ENCODE results near the gene IKZF3.
A peak's percentile ranks its signal among the peaks of the same experiment; 100 is the strongest.

Gene IKZF3

DNA sequence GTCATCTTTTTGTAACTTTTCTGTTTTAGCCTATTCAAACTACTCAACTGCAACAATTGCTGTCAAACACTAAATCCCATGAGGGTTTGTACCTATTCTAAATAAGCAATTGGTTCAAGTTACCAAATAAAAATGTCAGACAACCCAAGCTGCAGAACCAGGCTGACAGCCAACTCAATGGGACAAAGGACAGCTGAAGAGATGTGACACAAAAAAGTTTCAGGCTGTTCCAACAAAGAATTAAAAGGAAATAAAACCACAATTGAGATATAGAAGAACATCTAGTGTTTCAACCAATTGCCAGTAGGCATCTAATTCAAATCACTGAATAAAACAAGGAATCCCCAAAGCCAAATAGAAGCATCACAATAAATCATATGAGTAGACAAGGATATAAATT lies 77.1 kb downstream of the IKZF3 start:
- Histone ChIP-seq H3K4me3 (ENCODE audit: insufficient read depth, low read length, poor library complexity, severe bottlenecking) (no peak overlapping the region), H3K27me3 (ENCODE audit: low read length) (no peaks in the 10 kb centered on the region), H3F3A (ENCODE audit: insufficient read depth) (peaks cover 32% of the 10 kb centered on the region), H3K36me3 (ENCODE audit: low read length) (peaks cover 64% of the 10 kb centered on the region), H3K27ac (ENCODE audit: low read depth, low read length) (peak overlapping the region; percentile 51), H3K9ac (ENCODE audit: low read length) (no peak overlapping the region; the same call in 1 of the 2 replicates), H3K9me2 (replicated peaks; ENCODE audit: insufficient read depth, low read length) (no peaks in the 10 kb centered on the region), H3K79me2 (ENCODE audit: insufficient read depth, low read length) (peaks cover 24% of the 10 kb centered on the region; the same call in 1 of the 2 replicates), H3K9me3 (ENCODE audit: insufficient read depth, low read length) (no peaks in the 10 kb centered on the region), H4K20me1 (ENCODE audit: low read depth, low read length) (no peaks in the 10 kb centered on the region), H3K4me2 (ENCODE audit: low read depth, low read length, poor library complexity, severe bottlenecking) (no peak overlapping the region), H2AFZ (ENCODE audit: low read depth, low read length, severe bottlenecking) (no peak overlapping the region)
- TF ChIP-seq, protein P1, sequence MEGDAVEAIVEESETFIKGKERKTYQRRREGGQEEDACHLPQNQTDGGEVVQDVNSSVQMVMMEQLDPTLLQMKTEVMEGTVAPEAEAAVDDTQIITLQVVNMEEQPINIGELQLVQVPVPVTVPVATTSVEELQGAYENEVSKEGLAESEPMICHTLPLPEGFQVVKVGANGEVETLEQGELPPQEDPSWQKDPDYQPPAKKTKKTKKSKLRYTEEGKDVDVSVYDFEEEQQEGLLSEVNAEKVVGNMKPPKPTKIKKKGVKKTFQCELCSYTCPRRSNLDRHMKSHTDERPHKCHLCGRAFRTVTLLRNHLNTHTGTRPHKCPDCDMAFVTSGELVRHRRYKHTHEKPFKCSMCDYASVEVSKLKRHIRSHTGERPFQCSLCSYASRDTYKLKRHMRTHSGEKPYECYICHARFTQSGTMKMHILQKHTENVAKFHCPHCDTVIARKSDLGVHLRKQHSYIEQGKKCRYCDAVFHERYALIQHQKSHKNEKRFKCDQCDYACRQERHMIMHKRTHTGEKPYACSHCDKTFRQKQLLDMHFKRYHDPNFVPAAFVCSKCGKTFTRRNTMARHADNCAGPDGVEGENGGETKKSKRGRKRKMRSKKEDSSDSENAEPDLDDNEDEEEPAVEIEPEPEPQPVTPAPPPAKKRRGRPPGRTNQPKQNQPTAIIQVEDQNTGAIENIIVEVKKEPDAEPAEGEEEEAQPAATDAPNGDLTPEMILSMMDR (IDR thresholded peaks at IDR 0.05; ENCODE audit: insufficient read depth, low read length, poor library complexity, severe bottlenecking), result no peak
- TF ChIP-seq EZH2phosphoT487 (conservative IDR thresholded peaks at IDR 0.05; ENCODE audit: low read length), result no peak

DNA sequence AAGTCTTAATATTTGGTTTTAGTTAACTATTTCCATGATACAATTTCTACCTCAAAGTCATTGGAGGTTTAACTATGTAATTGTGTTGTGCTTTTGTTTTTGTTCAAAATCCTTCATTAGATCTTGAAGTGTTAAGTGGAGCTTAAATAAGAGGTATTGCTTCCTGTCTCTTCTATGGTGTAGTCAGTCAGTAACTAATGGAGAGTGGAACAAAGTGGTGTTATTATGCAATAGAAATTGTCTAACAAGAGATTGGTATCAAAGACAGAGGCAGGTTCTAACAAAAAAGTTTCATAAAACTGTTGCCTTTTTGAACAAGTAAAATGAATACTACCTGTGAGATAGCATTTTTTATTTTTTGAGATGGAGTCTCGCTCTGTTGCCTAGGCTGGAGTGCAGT lies 81.1 kb downstream of the IKZF3 start:
- Histone ChIP-seq H3K79me2 (ENCODE audit: insufficient read depth, low read length) (peaks cover 57% of the 10 kb centered on the region), H3K4me2 (ENCODE audit: low read depth, low read length, poor library complexity, severe bottlenecking) (no peak overlapping the region), H3K4me3 (ENCODE audit: insufficient read depth, low read length, poor library complexity, severe bottlenecking) (no peak overlapping the region)

DNA sequence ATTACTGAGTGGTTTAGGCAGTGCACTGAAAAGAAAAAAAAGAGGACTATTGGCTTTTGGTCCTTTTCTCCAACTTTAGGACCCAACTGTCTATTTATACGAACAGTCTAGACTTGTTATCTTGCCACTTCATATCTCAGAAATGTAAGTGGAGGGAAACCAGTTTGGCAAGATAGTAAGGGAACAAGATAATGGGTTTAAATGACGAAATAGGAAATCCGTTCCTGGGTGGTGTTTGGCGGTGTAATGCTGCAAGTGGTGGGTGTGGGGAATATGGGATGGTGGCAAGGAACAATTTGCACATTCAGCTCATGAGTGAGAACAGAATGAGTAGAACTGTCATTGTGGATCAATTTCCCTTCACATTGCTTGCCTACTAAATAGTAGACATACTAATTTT lies 81.6 kb downstream of the IKZF3 start:
- peaks cover 59% of the 10 kb centered on the region for H3F3A ChIP-seq (ENCODE audit: insufficient read depth)
- H3K36me3 ChIP-seq (ENCODE audit: low read length), result peaks cover 30% of the 10 kb centered on the region
- H3K9ac ChIP-seq (ENCODE audit: low read length), result no peak overlapping the region
- peaks cover 60% of the 10 kb centered on the region for H3K79me2 ChIP-seq (ENCODE audit: insufficient read depth, low read length)
- H3K27ac ChIP-seq (ENCODE audit: low read depth, low read length), result peak overlapping the region; percentile 95; the same call in 1 of the 2 replicates
- H3K4me3 ChIP-seq (ENCODE audit: insufficient read depth, low read length, poor library complexity, severe bottlenecking), result no peak overlapping the region
- TF ChIP-seq EZH2phosphoT487 (conservative IDR thresholded peaks at IDR 0.05; ENCODE audit: low read length), result no peak
- TF ChIP-seq, protein P1 (IDR thresholded peaks at IDR 0.05; ENCODE audit: insufficient read depth, low read length, poor library complexity, severe bottlenecking), result no peak
- H2AFZ ChIP-seq (ENCODE audit: low read depth, low read length, severe bottlenecking), result no peak overlapping the region
- H3K9me2 ChIP-seq (replicated peaks; ENCODE audit: insufficient read depth, low read length), result no peaks in the 10 kb centered on the region
- no peaks in the 10 kb centered on the region for H4K20me1 ChIP-seq (ENCODE audit: low read depth, low read length)
- H3K4me2 ChIP-seq (ENCODE audit: low read depth, low read length, poor library complexity, severe bottlenecking), result no peak overlapping the region
- no peaks in the 10 kb centered on the region for H3K27me3 ChIP-seq (ENCODE audit: low read length)
- H3K9me3 ChIP-seq (ENCODE audit: insufficient read depth, low read length), result no peaks in the 10 kb centered on the region

More for the DNA sequence above, 81.1 kb downstream of the IKZF3 start:
- H2AFZ ChIP-seq (ENCODE audit: low read depth, low read length, severe bottlenecking), result no peak overlapping the region
- H3K27ac ChIP-seq (ENCODE audit: low read depth, low read length), result peak overlapping the region; percentile 19; the same call in 1 of the 2 replicates
- TF ChIP-seq, protein P1 (IDR thresholded peaks at IDR 0.05; ENCODE audit: insufficient read depth, low read length, poor library complexity, severe bottlenecking), result no peak
- no peak for TF ChIP-seq EZH2phosphoT487 (conservative IDR thresholded peaks at IDR 0.05; ENCODE audit: low read length)
- H3K27me3 ChIP-seq (ENCODE audit: low read length), result no peaks in the 10 kb centered on the region
- H3K36me3 ChIP-seq (ENCODE audit: low read length), result peaks cover 34% of the 10 kb centered on the region
- peaks cover 56% of the 10 kb centered on the region for H3F3A ChIP-seq (ENCODE audit: insufficient read depth)
- no peaks in the 10 kb centered on the region for H3K9me3 ChIP-seq (ENCODE audit: insufficient read depth, low read length)
- no peaks in the 10 kb centered on the region for H3K9me2 ChIP-seq (replicated peaks; ENCODE audit: insufficient read depth, low read length)
- no peak overlapping the region for H3K9ac ChIP-seq (ENCODE audit: low read length)
- no peaks in the 10 kb centered on the region for H4K20me1 ChIP-seq (ENCODE audit: low read depth, low read length)

Data from SU-DHL-6 (cell line).